Testis (tissue), 2 donors: ENCODE data around the gene MAN1A2.

ENCODE experiments used
- CTCF ChIP-seq, 3 experiments: fragments of 450-650 bp in 2 of 3; fragments of 200-600 bp in 1 of 3; sonication (generic) in 1 of 3; IDR thresholded peaks; one replicate each; pipeline ENCODE4 v1.5.1; 2016 to 2019; ENCODE audit warnings: antibody characterized with exemption in 3 of 3, mild to moderate bottlenecking in 2 of 3, moderate library complexity in 1 of 3
- POLR2A ChIP-seq: fragments of 450-650 bp; IDR thresholded peaks from one replicate; pipeline ENCODE4 v1.6.1; 2017; ENCODE audit warnings: antibody characterized with exemption, mild to moderate bottlenecking, moderate library complexity

- TF ChIP-seq CTCF (IDR thresholded peaks at IDR 0.05) (no peak), POLR2A (no peak)
Measured at GRCh38 chr1:117527074-117527473, 159.8 kb downstream of the MAN1A2 start.
